GM18508 (cell line): ENCODE measurements around the gene SOST.
"Not testable (repeated sequence)": the region's sequence is repeated elsewhere in the genome, so short reads cannot be mapped to it uniquely, and the experiment has no call there.

Source experiments
- ATAC-seq: cut with Tn5 transposase; IDR thresholded peaks from one replicate; pipeline ENCODE4 v1.9.1; 2021; ENCODE audit warnings: moderate number of reproducible peaks; ENCODE audit not compliant: insufficient read depth, unreplicated experiment

The SOST gene

GRCh38 chr17:43758497-43759174 is at the start of gene SOST:
SOST (minus strand) TSS chr17:43758791; CDS start chr17:43758741, 50 bp downstream.
- ATAC-seq = no peak

DNA sequence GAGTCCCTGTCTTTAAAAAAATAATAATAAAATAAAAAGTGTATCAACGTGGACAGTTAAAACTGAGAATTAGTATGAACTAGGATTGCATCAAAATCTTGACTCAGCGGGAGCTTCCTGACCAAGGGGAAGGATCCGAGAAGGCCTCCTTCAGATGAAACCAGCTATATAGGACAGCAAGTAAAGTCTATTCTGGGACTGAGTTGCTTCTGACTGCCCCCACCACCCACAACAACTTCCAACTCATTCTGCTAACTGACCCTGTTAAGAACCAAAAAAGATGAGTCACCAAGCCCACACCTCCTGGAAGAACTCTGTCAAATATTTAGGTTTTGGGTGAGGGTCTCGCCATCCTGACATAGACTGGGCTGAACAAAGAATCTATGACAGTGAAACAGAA is 49.5 kb upstream of the SOST start:
- ATAC-seq = no peak

DNA sequence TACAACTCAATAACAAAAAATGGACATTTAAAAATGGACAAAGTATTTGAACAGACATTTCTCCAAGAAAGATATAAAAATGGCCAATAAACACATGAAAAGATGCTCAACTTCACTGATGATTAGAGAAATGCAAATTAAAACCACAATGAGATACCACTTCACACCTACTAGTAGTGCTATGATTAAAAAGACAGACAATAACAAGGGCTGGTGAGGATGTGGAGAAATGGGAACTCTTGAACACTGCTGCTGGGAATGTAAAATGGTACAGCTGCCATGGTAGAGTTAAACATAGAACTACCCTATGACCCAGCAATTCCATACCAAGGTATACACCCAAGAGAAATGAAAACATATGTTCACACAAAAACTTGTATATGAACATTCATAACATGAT is 46.5 kb upstream of the SOST start:
- ATAC-seq = no peak

GRCh38 chr17:43803758-43804157 is 45.2 kb upstream of the SOST start:
- no peak for ATAC-seq

DNA sequence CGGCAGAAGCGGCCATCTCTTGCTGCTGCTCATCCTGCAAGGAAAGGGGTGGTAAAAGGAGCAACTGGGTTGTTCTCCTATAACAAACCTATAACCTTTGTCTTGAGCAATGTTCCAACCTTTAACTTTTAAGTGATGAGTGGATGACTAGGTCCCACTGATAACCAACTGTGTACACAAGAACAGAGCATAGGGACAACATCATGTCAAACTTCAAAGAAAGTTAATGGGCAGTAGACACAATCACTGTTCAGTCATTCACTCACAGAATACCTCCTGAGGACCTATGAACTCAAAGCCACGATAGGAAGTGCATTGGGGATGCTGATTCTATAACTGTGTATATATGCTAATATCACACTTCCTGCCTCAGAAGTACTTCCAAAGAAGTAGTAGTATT is 43.3 kb upstream of the SOST start:
- ATAC-seq = no peak

DNA sequence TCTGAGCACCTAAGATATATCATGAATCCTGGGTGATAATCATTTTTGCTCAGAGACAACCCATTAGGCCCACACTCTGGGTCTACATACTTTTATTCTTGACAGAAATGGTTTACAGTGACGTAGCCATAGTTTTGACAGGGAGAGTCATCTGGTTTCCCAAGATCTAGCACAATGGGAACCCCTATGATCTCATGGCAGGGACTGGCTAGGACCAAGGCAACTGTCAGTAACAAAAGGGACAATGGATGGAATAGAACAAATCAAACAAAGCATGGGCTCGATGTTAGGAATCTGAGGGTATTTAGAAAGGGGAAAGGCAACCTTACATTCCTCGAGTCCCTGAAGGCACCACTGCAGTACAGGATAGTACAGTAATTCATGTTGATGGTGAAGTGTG is 42.1 kb upstream of the SOST start:
- ATAC-seq = no peak

DNA sequence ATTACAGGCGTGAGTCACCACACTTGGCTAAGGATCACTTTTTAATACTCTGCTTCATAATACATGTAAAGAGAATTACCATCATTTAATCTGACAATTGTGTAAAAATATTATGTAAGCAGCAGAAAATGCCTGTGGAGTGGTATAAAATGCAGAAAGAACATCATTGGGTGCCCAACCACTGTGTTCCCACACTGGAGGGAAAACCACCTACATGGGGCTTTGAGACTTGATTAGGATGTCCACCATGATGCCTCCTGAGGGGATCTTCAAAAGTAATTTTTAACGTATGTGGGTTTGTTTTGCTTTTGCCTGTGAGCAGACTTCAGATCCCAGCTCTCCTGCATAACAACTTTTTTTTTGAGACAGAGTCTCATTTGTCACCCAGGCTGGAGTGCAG is 40.5 kb upstream of the SOST start:
- ATAC-seq = no peak

DNA sequence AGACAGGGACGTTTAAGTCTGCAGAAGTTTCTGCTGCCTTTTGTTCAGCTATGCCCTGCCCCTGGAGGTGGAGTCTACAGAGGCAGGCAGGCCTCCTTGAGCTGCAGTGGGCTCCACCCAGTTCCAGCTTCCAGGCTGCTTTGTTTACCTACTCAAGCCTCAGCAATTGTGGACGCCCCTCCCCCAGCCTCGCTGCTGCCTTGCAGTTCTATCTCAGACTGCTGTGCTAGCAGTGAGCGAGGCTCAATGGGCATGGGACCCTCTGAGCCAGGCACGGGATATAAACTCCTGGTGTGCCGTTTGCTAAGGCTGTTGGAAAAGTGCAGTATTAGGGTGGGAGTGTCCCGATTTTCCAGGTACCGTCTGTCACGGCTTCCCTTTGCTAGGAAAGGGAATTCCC is 39.4 kb upstream of the SOST start:
- ATAC-seq = not testable (repeated sequence)

- ATAC-seq = not testable (repeated sequence)
Observed at GRCh38 chr17:43792668-43793067, 34.1 kb upstream of the SOST start.

DNA sequence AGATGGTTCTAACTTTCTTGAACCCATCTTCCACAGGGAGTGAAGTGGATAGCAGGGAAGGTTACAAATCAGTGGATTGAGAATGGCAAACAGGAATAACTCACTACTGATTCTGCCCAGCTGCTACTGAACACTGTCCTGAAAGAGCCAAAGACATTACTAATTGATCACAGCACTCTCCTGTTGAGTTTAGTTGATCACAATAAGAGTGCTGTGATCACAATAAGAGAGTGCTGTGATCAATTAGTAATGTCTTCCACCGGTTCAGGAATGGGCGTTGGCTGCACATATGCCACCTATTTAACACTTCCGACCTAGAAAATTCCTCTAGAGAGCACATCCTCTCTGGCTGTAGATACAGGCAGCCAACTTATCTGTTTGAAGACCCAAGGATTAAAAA is 33.0 kb upstream of the SOST start:
- ATAC-seq = no peak

DNA sequence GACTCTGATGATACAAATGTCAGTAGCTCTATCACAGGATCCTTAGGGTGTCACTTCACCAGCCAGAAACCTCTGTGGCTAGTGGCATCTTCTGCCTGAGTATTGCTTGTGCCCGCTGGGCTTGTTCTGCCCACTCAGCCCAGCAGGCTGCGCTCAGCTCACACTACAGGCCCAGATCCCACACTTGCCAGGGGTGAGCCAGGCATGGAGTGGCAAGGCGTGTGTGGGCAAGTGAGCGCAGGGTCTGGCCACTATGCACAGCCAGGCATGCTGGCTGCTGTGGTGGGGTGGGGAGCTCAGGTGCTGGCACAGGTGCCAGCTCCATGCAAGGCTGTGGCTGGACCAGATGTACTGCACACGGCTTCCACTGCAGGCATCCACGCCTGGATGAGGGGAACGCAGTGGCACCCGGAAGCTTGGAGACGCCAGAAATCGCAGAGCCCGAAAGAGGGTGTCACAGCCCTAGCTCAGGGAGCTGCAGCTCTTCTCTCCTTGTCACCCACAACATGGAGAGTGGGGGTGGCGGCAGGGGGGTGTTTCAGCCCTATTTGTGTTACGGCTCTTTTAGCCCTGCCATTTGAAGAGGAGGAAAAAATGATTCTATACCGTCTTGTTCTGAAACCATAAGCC is 31.8 kb upstream of the SOST start:
- no peak for ATAC-seq

- no peak for ATAC-seq
Observed at GRCh38 chr17:43789482-43789881, 30.9 kb upstream of the SOST start.

DNA sequence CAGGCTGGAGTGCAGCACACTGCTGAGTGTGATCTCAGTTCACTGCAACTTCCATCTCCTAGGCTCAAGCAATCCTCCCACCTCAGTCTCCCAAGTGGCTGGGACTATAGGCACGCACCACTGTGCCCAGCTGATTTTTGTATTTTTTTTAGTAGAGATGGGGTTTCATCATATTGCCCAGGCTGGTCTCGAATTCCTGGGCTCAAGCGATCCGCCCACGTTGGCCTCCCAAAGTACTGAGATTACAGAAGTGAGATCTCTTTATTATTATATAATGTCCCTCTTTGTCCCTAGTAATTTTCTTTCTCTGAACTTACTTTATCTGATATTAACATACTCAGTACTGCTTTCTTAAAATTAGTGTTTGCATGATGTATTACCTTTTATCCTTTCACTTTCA is 29.9 kb upstream of the SOST start:
- no peak for ATAC-seq

DNA sequence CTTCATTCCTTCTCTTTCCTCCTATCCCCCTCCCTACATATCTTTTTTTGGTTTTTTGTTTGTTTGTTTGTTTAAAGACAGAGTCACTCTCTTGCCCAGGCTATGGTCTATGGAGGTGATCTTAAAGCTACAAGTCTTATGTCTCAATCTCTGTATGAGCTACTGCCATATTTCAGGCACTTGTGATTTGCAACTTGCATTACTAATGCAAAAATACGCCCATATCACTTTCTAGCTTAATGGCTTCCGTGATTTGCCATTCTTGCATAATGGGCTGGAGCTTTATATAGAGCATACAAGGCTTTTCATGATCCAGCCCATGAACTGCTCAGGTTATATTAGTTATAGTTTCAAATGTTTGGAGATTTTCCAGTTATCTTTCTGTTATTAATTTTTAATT is 29.1 kb upstream of the SOST start:
- ATAC-seq = no peak

DNA sequence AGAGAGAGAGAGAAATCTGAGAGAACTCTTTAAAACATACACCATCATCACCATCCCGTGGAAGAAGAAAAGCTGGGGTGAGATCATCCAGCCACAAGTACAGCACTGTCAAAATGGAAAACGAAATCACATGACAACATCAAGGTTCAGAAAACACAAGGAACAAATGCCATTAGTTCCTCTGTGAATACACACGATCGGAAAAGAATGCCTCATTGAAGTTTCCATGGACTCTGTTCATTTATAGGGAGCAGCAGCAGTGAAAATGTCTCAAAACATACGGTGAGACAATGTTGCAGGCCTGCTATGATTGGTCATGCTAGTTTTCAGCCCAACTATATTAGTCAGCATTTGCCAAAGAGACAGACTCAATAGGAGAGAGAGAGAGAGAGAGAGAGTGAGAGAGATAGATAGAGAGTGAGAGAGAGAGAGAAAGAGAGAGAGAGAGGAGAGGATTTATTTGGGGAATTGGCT is 26.1 kb upstream of the SOST start:
- no peak for ATAC-seq

GRCh38 chr17:43784068-43784467 is 25.5 kb upstream of the SOST start:
- no peak for ATAC-seq

DNA sequence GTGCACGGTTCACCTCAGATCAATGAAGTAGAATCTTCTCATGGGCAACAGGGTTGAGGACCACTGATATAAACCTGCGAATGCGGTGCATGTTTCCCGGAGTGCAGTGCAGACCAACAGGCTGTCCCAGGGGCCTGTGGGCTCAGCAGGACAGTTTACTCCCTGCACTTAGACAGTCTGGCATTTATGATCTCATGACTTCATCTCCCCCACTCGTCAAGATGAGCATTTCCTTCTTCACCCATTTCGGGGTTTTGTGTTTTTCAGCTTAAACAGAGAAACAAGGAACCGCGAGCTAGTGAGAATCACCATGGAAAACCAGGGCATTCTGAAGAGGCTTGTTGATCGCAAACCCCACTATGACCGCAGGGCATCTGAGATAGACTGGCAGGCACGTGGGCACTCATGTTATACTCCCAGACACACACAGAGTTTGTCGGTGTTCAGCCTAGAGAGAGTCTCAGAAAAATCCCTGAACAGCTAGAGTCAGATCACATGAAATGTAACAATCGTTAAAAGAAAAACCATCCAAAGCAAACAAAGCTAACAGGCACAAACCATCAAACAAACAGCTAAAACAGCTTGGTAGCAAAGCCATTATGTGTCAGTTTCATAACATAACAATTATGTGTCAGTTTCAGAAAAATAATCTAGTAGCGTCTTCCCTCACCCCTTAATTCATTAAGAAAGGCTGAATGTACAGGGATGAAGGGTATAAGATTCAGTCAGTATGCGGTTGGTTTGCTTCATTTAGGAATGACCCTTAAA is 24.5 kb upstream of the SOST start:
- ATAC-seq = no peak

DNA sequence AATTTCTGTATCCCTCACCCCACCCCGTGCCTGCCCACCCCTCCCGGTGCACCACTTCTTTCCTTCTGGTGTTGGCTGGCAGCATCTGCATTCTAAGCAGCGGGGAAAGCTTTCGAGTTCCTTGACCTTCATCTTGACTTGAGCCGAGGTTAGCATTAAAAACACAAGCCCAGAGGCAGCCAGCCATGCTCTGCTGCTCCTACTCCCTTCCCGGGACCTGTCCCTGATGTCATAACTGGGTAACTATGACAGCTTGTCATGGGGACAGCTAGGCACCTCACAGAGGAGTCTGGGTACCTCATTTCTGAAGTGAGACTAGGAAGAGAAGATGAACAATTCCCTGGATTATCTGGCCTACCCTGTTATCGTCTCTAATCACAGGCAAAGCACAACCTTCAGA is 21.5 kb upstream of the SOST start, which contains the start of gene CFAP97D1:
CFAP97D1 (plus strand) TSS at position 301 of the 400 bp plus-strand sequence; CDS start at position 329, 28 bp downstream.
- no peak for ATAC-seq

DNA sequence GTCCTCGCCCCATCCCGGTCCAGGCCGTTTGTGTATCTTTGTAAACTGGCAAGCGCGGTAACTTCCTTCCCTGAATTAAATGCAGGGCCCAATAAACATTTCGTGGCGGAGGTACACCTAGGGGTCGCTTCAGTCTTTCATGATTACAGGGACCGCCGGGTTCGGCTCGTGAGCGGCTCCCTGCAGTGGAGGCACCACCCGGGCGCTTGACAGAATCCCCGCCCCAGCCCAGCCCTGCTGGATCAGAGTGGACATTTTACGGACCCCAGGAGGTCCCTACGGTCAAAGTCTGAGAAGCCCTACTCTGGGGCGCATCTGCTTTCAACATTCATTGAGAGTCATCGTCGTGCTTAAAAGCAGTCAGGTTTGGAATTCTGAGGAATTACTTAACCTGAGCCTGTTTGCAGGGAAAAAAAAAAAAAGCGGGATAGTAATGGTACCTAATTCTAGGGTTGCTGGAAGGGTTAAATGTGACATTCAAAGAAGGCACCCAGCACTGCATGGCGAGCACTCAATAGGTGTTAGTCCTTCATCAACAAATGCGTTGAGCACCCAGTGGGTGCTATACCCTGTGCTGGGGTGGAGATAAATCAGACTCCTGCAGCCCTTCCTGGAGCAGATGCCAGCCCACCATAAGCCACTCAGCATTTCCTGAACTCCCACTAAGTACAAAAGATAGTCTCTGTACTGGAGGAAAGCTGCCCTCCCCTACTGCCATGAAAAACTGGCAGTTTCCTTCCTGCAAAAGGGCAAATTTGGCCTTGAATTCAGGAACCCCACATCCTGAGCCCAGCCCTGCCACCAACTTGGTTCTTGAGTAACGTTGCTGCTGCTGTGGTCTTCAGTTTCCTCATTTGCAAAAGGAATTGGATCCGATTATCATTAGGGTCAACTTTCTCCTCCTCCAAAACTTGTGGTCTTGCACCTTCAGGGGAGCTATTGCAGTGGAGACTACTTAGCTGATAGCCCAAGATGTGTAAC is 20.8 kb upstream of the SOST start:
- ATAC-seq = no peak
